ENCODE data around the gene EID2B. TPM values are rescaled to one million over a fixed set of nuclear protein-coding genes. Genes with fewer than 3 reads are reported as not detected.

The EID2B gene
- total RNA-seq, 2 experiments from 2014 or later = 3.0 TPM

- ATAC-seq (no peak), DNase-seq (no peak)
- H3K9me3 Mint-ChIP-seq = peaks cover 4% of the 10 kb centered on the region
- peak overlapping the region; percentile 80 for H3K4me3 Mint-ChIP-seq
- no peak for TF ChIP-seq CTCF (IDR thresholded peaks at IDR 0.05)
- intact Hi-C loops (cut with micrococcal nuclease) = no loop called here
- ChIA-PET CTCF (no interaction called here), POLR2A (interaction anchor here (1.2 to 1.5 kb wide), 2 partner anchors 21 to 36 kb away, joined by 3 to 4 read pairs; no protein-coding TSS in a partner anchor)
- H3K36me3 Mint-ChIP-seq (ENCODE audit: low read depth) = peaks cover 2% of the 10 kb centered on the region
- peaks cover 53% of the 10 kb centered on the region for H3K27me3 Mint-ChIP-seq
- H3K27ac Mint-ChIP-seq = no peak overlapping the region
- peaks cover 22% of the 10 kb centered on the region for H3K4me1 Mint-ChIP-seq (ENCODE audit: low read depth)
Measured at GRCh38 chr19:39507715-39508364, 24.8 kb downstream of the EID2B start.

DNA sequence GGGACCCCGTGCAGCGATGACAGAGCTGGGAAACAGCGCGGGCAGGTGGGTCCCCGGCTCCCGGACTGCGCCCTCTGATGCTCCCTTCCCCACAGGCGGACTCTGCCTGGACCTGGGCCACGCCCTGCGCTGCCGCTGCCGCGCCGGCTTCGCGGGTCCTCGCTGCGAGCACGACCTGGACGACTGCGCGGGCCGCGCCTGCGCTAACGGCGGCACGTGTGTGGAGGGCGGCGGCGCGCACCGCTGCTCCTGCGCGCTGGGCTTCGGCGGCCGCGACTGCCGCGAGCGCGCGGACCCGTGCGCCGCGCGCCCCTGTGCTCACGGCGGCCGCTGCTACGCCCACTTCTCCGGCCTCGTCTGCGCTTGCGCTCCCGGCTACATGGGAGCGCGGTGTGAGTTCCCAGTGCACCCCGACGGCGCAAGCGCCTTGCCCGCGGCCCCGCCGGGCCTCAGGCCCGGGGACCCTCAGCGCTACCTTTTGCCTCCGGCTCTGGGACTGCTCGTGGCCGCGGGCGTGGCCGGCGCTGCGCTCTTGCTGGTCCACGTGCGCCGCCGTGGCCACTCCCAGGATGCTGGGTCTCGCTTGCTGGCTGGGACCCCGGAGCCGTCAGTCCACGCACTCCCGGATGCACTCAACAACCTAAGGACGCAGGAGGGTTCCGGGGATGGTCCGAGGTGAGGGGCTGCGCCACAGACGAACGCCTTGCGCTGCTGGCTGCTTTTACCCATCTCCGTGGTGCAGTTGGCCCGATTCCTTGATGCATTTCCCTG, 25.5 kb downstream of the EID2B start:
- Mint-ChIP-seq H3K27me3 (peaks cover 50% of the 10 kb centered on the region), H3K4me1 (ENCODE audit: low read depth) (peaks cover 22% of the 10 kb centered on the region), H3K9me3 (peaks cover 4% of the 10 kb centered on the region), H3K4me3 (peak overlapping the region; percentile 80), H3K27ac (no peak overlapping the region), H3K36me3 (ENCODE audit: low read depth) (peaks cover 2% of the 10 kb centered on the region)
- ChIA-PET POLR2A (interaction anchor here (1.2 to 1.5 kb wide), 2 partner anchors 21 to 36 kb away, joined by 3 to 4 read pairs; no protein-coding TSS in a partner anchor), CTCF (no interaction called here)
- DNase-seq = peak; percentile 74
- intact Hi-C loops (cut with micrococcal nuclease) = no loop called here
- no peak for TF ChIP-seq CTCF (IDR thresholded peaks at IDR 0.05)
- peak; percentile 81 for ATAC-seq

DNA sequence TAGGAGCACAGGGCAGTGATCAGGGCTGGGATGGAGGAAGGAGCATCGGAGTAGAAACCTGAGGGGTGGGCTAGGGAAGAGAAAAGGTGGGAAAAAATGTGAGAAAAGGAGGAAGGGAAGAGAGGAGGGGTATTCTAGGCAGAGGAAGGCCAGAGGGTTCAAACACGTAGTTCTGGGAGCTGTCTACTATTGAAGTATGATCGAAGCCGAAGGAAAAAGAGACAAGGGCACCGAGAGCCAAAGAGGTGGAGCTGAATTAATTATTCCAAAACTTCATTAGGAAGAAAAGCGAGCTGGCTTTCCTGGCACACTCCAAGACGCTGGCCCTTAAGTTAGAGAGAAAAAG, 26.1 kb downstream of the EID2B start:
- ATAC-seq = no peak
- Mint-ChIP-seq H3K36me3 (ENCODE audit: low read depth) (no peaks in the 10 kb centered on the region), H3K4me1 (ENCODE audit: low read depth) (peaks cover 22% of the 10 kb centered on the region), H3K4me3 (peak overlapping the region; percentile 37), H3K27ac (no peak overlapping the region), H3K9me3 (peaks cover 4% of the 10 kb centered on the region), H3K27me3 (peaks cover 50% of the 10 kb centered on the region)
- CTCF ChIA-PET = no interaction called here
- no peak for DNase-seq
- TF ChIP-seq CTCF (IDR thresholded peaks at IDR 0.05) = no peak
- intact Hi-C loops (cut with micrococcal nuclease) = no loop called here
- POLR2A ChIA-PET = interaction anchor here (0.6 to 1.5 kb wide), 3 partner anchors 20 to 35 kb away, joined by 3 to 4 read pairs (median 4); no protein-coding TSS in a partner anchor

DNA sequence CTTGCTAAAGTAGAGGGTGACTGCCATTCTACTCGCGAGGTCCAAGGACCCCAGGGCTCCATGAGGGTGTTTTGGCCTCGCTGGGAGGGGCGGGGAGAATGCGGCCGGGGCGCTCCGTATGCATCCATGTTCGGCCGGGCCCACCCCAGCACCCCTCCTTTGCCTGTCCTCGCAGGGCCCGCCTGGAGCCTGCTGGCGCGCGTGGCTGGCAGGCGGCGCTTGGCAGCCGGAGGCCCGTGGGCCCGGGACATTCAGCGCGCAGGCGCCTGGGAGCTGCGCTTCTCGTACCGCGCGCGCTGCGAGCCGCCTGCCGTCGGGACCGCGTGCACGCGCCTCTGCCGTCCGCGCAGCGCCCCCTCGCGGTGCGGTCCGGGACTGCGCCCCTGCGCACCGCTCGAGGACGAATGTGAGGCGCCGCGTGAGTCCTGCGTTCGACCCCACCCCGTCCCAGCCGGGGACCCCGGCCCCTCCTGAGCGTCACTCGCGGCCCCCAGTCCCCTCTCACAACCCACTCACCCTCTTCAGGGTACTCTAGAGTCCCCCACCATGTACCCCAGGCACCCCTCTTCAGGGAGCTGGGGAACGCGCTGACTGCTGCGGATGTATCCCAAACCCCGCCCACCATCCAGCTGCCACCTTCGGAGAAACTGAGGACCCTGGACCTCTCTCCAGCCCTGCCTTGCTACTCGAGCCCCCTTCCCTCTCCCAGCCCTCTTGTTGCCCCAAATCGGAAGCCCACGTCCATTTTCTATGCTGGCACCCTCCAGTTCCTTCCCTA, 29.8 kb downstream of the EID2B start:
- Mint-ChIP-seq H3K27ac (no peak overlapping the region), H3K4me3 (no peak overlapping the region), H3K4me1 (ENCODE audit: low read depth) (peaks cover 33% of the 10 kb centered on the region), H3K36me3 (ENCODE audit: low read depth) (no peaks in the 10 kb centered on the region), H3K27me3 (peaks cover 64% of the 10 kb centered on the region), H3K9me3 (peaks cover 4% of the 10 kb centered on the region)
- ATAC-seq (peak; percentile 67), DNase-seq (peak; percentile 76)
- intact Hi-C loops (cut with micrococcal nuclease) = no loop called here
- TF ChIP-seq CTCF (IDR thresholded peaks at IDR 0.05) = peak; percentile 98
- POLR2A ChIA-PET = interaction anchor here (1.3 to 1.5 kb wide), 2 partner anchors 36 to 67 kb away, joined by 3 to 14 read pairs; partner anchors contain the start of gene RPS16
- CTCF ChIA-PET = interaction anchor here (0.6 to 1.9 kb wide), 11 partner anchors 12 to 67 kb away, joined by 3 to 16 read pairs (median 5); partner anchors contain the start of genes EID2B, RPS16, SELENOV and TIMM50
